Motor neuron (in vitro differentiated cells): ENCODE results near the gene SCN5A. TPM values are rescaled to one million over a fixed set of nuclear protein-coding genes. Genes with fewer than 3 reads are reported as not detected.

Experiments used
- ATAC-seq, 8 experiments: fragments of 200-7000 bp; cut with Tn5 transposase; replicated peaks in 6 of 8; 2 replicates each; pipeline ENCODE4 v1.8.0; 2021; ENCODE audit warnings: mild to moderate bottlenecking in 8 of 8, moderate library complexity in 8 of 8
- H3K27ac ChIP-seq, 2 donors: fragments of 250-450 bp; sonication (Bioruptor Pico); 2 replicates each; pipeline ENCODE4 v1.9.0; 2021; ENCODE audit warnings: antibody characterized with exemption in 2 of 2, mild to moderate bottlenecking in 2 of 2, moderate library complexity in 1 of 2
- H3K4me1 ChIP-seq, 2 donors: fragments of 250-450 bp; sonication (Bioruptor Pico); replicated peaks in 1 of 2; 2 replicates each; pipeline ENCODE4 v1.6.1; 2021; ENCODE audit warnings: antibody characterized with exemption in 2 of 2, mild to moderate bottlenecking in 2 of 2, moderate library complexity in 1 of 2
- H3K4me3 ChIP-seq, 5 donors: fragments of 250-450 bp; sonication (Bioruptor Pico); 2 replicates each; pipeline ENCODE4 v1.9.0; 2021; ENCODE audit warnings: antibody characterized with exemption in 5 of 5, mild to moderate bottlenecking in 5 of 5, moderate library complexity in 4 of 5
- WGBS, 10 experiments: fragments of 450-650 bp; shearing (Covaris generic); methylation state at CpG; one replicate each; pipeline ENCODE4 v1.0.0; 2022; 5-methylcytosine and 5-hydroxymethylcytosine counted together
- in situ Hi-C, 9 experiments: fragments of 400-800 bp; cut with MboI; loops; one replicate each; pipeline ENCODE4 v1.15.0; 2021; ENCODE audit warnings: low sequenced_read_pairs in 9 of 9, low pct_unique_long_range_greater_than_20kb in 2 of 9; ENCODE audit not compliant: unreplicated experiment in 9 of 9
- total RNA-seq, 8 experiments: library from RNA; unstranded; fragments of 300-600 nt; gene quantifications; 2 replicates each; pipeline versions ENCODE4 v1.2.3 to v1.2.4, GENCODE V29; 2022

SCN5A gene
- total RNA-seq, 8 experiments from 2014 or later: 0.11 to 2.8 (median 0.58) TPM

DNA sequence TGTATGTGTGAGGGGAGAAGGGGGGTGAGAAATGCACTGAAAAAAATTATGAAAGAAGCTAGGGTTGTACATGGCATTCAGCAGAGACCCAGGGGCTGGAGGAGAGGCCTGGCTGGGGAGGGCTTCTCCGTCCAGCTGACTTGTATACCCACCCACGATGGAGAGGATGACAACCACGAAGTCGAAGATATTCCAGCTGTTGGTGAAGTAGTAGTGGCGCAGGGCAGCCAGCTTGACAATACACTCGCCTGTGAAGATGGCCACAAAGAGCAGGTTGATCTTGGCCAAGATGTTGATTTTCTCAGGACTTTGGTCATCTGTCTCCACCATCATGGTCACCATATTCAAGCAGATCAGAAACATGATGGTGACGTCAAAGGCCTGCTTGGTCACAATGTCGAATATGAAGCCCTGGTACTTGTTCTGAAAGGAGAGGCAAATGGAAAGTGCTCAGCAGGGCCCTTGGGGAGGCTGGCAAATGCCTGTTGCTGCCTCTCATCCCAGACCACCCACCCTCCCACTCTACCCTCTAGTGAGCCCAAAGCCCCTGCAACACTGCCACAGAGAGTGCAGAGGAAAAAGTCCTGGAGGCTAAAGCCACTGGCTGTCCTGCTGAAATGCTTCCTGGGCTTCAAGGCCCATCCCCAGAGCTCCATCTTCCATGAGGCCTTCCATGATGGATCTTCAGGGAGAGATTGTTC lies 95.2 kb downstream of the SCN5A start:
- no peaks in the 10 kb centered on the region for H3K4me1 ChIP-seq
- in situ Hi-C loops: no loop called here
- WGBS, 10 experiments: 17 to 100% (median 88%) methylated on average over 1 to 7 of the region's 8 CpGs; no CpG with 5 or more reads in 3 of the 10 experiments
- no peak overlapping the region for H3K4me3 ChIP-seq
- ATAC-seq: no peak
- H3K27ac ChIP-seq: no peak overlapping the region

GRCh38 chr3:38553071-38553470 lies 96.4 kb downstream of the SCN5A start:
- no peaks in the 10 kb centered on the region for H3K4me1 ChIP-seq
- 8 to 100% (median 67%) methylated on average over 1 to 2 of the region's 2 CpGs; no CpG with 5 or more reads in 2 of the 10 experiments for WGBS, 10 experiments
- H3K27ac ChIP-seq: no peak overlapping the region
- in situ Hi-C loops: no loop called here
- H3K4me3 ChIP-seq: no peak overlapping the region
- ATAC-seq: no peak

- 11 to 89% (median 59%) methylated on average over 1 to 6 of the region's 6 CpGs; no CpG with 5 or more reads in 2 of the 10 experiments for WGBS, 10 experiments
- no peak overlapping the region for H3K4me3 ChIP-seq
- no peaks in the 10 kb centered on the region for H3K4me1 ChIP-seq
- in situ Hi-C loops: no loop called here
- H3K27ac ChIP-seq: no peak overlapping the region
- no peak for ATAC-seq
These were observed 97.1 kb downstream of the SCN5A start for GRCh38 chr3:38552364-38552763.

DNA sequence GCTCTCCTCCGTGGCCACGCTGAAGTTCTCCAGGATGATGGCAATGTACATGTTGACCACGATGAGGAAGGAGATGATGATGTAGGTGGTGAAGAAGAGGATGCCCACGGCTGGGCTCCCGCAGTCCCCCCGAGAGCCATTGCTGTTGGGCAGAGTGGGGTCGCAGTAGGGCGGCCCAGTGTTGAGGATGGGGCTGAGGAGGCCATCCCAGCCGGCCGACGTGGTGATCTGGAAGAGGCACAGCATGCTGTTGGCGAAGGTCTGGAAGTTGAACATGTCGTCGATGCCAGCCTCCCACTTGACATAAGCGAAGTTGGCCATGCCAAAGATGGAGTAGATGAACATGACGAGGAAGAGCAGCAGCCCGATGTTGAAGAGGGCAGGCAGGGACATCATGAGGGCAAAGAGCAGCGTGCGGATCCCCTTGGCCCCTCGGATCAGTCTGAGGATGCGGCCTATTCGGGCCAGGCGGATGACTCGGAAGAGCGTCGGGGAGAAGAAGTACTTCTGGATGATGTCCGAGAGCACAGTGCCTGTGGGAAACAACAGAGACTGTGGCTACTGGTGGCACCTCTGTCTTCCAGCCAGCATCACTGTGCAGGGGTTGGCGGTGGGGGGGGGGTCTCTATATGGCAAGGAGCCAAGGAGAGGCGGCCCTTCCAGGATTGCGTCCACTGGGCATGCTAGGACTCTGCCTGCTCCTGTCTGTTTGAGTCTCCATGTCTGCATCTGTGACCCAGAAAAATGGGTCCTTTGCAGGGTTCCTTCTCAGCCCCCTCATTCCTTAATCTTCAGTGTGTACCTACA lies 98.3 kb downstream of the SCN5A start:
- Histone ChIP-seq H3K27ac (no peak overlapping the region), H3K4me1 (no peaks in the 10 kb centered on the region), H3K4me3 (no peak overlapping the region)
- WGBS, 10 experiments: 62 to 97% (median 91%) methylated on average over 5 to 15 of the region's 30 CpGs; no CpG with 5 or more reads in 4 of the 10 experiments
- ATAC-seq: no peak
- in situ Hi-C loops: no loop called here

DNA sequence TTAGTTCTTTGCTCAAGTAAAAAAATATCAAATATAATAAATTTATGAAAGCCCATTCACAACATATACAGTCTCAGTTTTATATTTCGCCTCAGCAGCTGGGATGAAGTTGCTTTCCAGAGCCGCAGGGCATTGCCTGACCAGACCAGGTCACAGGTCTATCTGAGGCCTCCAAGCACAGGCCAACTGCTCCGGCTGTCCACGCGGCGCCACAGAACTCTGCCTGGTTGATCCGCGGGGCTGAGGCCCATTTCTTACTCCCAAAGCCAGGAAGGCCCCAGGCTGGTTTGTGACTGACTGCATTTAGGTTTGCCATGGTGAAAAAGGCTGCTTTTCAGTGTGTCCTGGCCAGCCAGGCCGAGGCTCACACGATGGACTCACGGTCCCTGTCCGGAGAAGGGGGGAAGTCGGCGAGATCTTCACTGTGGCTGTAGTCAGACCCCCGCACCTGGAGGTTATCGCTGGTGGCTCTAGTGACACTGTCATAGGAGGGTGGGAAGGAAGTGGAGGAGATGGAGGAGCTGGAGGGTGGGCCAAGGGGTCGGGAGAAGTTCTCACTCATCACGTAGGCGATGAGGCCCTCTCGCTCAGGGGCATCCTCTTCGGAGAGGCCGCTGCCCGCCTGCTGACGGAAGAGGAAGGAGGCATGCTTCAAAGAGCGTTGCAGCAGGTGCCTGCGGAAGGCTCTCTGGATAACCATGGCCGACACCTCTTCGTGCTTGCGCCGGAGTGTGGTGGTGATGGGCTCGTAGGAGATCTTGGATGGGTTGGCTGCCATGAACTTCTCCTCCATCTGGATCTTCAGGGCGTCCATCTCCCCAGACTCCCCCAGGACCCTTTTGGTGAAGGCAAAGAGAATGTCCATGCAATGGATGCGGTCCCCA lies 99.3 kb downstream of the SCN5A start:
- 60 to 96% (median 79%) methylated on average over 1 to 8 of the region's 33 CpGs; no CpG with 5 or more reads in 4 of the 10 experiments for WGBS, 10 experiments
- in situ Hi-C loops: loop anchor here in 5 of 9 experiments (25.0 kb wide), 3 partner anchors 87 to 462 kb away; partner anchors contain the start of gene SCN5A (in 3 of the 5)

DNA sequence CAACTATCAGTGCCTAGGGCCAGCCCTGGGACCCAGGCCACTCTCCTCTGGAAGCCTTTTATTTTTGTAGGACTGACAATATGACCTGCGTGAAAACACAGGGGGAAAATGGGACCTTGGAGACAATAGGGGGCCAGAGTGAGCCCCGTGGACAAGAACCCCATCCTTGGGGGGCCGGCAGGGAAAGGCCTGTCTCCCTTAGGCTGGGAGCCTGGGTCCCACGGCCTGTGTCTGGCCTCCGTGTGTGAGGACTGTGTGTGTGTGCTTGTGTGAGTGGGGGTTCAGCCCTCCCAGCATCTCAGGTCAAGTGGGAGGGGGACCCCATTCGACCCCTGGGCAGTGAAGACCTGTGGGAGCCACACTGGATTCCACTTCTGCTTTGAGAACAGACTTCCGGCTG lies 100.0 kb downstream of the SCN5A start:
- Histone ChIP-seq H3K27ac (no peak overlapping the region), H3K4me1 (no peaks in the 10 kb centered on the region), H3K4me3 (no peak overlapping the region)
- WGBS, 10 experiments: 20 to 91% (median 43%) methylated on average over 1 to 5 of the region's 7 CpGs; no CpG with 5 or more reads in 5 of the 10 experiments
- in situ Hi-C loops: loop anchor here in 5 of 9 experiments (25.0 kb wide), 3 partner anchors 88 to 463 kb away; partner anchors contain the start of gene SCN5A (in 3 of the 5)
- ATAC-seq: no peak

More for the DNA sequence above, 99.3 kb downstream of the SCN5A start:
- H3K4me3 ChIP-seq: no peak overlapping the region
- no peaks in the 10 kb centered on the region for H3K4me1 ChIP-seq
- H3K27ac ChIP-seq: no peak overlapping the region
- no peak for ATAC-seq

- H3K4me3 ChIP-seq: no peak overlapping the region
- WGBS, 10 experiments: 30 to 100% (median 90%) methylated on average over 2 to 5 of the region's 9 CpGs; no CpG with 5 or more reads in 3 of the 10 experiments
- H3K27ac ChIP-seq: no peak overlapping the region
- H3K4me1 ChIP-seq: no peaks in the 10 kb centered on the region
- no peak for ATAC-seq
- in situ Hi-C loops: loop anchor here in 5 of 9 experiments (25.0 kb wide), 3 partner anchors 88 to 463 kb away; partner anchors contain the start of gene SCN5A (in 3 of the 5)
These were observed 100.4 kb downstream of the SCN5A start for GRCh38 chr3:38549082-38549481.

DNA sequence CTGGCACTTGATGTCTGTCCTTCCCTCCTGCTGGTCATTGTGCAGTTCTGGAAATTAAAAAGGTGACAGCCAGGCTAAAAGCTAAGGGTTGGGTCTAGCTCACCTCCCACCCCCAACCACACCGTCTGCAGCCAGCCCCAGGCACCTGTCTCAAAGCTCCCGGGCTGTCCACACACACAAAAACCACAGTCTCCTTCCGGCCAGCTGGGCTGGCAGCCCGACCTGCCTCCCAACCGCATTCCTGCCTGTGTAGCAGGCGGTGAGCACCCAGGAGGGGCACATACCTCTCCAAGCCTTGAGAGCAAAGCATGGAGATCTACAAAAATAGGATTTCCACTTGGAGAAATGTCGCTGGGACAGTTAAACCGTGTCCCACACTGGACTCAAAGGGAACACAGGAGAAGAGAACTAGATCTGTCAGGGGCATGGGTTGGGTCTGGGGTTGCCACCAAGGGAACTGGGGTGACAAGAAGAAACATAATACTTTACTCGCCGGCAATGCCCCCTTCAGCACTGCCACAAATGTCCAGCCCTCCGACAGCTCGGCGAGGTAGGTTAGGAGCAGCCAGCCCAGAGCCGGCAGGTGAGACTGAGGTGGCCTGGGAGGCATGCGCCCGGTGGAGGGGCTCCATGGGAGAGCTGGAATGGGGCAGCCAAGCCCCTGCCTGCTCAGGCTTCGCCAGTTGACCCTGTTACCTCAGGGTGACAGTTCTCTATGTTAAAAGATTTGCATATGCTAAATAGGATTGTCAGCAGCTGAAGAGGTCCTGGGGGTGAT lies 101.1 kb downstream of the SCN5A start:
- no peak for ATAC-seq
- Histone ChIP-seq H3K4me1 (no peaks in the 10 kb centered on the region), H3K27ac (no peak overlapping the region), H3K4me3 (no peak overlapping the region)
- 40 to 80% (median 73%) methylated on average over 2 to 11 of the region's 17 CpGs; no CpG with 5 or more reads in 3 of the 10 experiments for WGBS, 10 experiments
- in situ Hi-C loops: loop anchor here in 5 of 9 experiments (25.0 kb wide), 3 partner anchors 89 to 464 kb away; partner anchors contain the start of gene SCN5A (in 3 of the 5)

- Histone ChIP-seq H3K4me3 (no peak overlapping the region), H3K27ac (no peak overlapping the region), H3K4me1 (peaks cover 0 to 3% of the 10 kb centered on the region in 2 donors)
- in situ Hi-C loops: loop anchor here in 5 of 9 experiments (25.0 kb wide), 3 partner anchors 91 to 466 kb away; partner anchors contain the start of gene SCN5A (in 3 of the 5)
- no peak for ATAC-seq
- WGBS, 10 experiments: 10 to 100% (median 50%) methylated on average over 1 to 3 of the region's 4 CpGs; no CpG with 5 or more reads in 3 of the 10 experiments
These were observed 103.5 kb downstream of the SCN5A start for GRCh38 chr3:38545983-38546382.

GRCh38 chr3:38545550-38545949 lies 103.9 kb downstream of the SCN5A start:
- H3K27ac ChIP-seq: no peak overlapping the region
- in situ Hi-C loops: loop anchor here in 5 of 9 experiments (25.0 kb wide), 3 partner anchors 92 to 467 kb away; partner anchors contain the start of gene SCN5A (in 3 of the 5)
- 33% methylated on average over 1 of the region's 1 CpG; no CpG with 5 or more reads in 9 of the 10 experiments for WGBS, 10 experiments
- no peak overlapping the region for H3K4me3 ChIP-seq
- H3K4me1 ChIP-seq: peaks cover 0 to 3% of the 10 kb centered on the region in 2 donors
- no peak for ATAC-seq

- peaks cover 0 to 3% of the 10 kb centered on the region in 2 donors for H3K4me1 ChIP-seq
- no peak overlapping the region for H3K27ac ChIP-seq
- in situ Hi-C loops: loop anchor here in 5 of 9 experiments (25.0 kb wide), 3 partner anchors 92 to 467 kb away; partner anchors contain the start of gene SCN5A (in 3 of the 5)
- ATAC-seq: no peak
- 100% methylated on average over 1 of the region's 3 CpGs; no CpG with 5 or more reads in 9 of the 10 experiments for WGBS, 10 experiments
- no peak overlapping the region for H3K4me3 ChIP-seq
These were observed 104.6 kb downstream of the SCN5A start for GRCh38 chr3:38544926-38545325.
